Activated CD4-positive, alpha-beta memory T cell treated with anti-CD3 and anti-CD28 coated beads for 36 hours (primary cell): ENCODE results near the gene CST9L. TPM values are rescaled to one million over a fixed set of nuclear protein-coding genes. Genes with fewer than 3 reads are reported as not detected.

Experiments used
- CTCF ChIA-PET: fragments of 350-600 bp; sonication (Branson Sonifier 250); formaldehyde crosslinking; loops from one replicate; lab custom pipeline; 2021; ENCODE audit warnings: antibody characterized with exemption, inconsistent platforms; lab: Charles Lee
- POLR2A ChIA-PET: fragments of 350-600 bp; sonication (Branson Sonifier 250); formaldehyde crosslinking; loops from one replicate; lab custom pipeline; 2021; ENCODE audit warnings: antibody characterized with exemption; lab: Charles Lee
- DNase-seq: peaks from one replicate; pipeline ENCODE4 v3.0.0-alpha.2; 2020
- H3K27ac Mint-ChIP-seq: one replicate; pipeline ENCODE4 v1.8.0; 2021; ENCODE audit warnings: mixed read lengths
- H3K27me3 Mint-ChIP-seq: one replicate; pipeline ENCODE4 v1.8.0; 2021; ENCODE audit warnings: mixed read lengths
- H3K36me3 Mint-ChIP-seq: one replicate; pipeline ENCODE4 v1.8.0; 2021; ENCODE audit warnings: mixed read lengths
- H3K4me1 Mint-ChIP-seq: one replicate; pipeline ENCODE4 v1.8.0; 2021; ENCODE audit warnings: low read depth, mixed read lengths
- H3K4me3 Mint-ChIP-seq: one replicate; pipeline ENCODE4 v1.8.0; 2021; ENCODE audit warnings: mild to moderate bottlenecking, mixed read lengths
- H3K9me3 Mint-ChIP-seq: one replicate; pipeline ENCODE4 v1.8.0; 2021; ENCODE audit warnings: mixed read lengths
- intact Hi-C: fragments of 100-400 bp; cut with micrococcal nuclease; formaldehyde crosslinking; loops from one replicate; pipeline ENCODE4 v1.15.1; 2023
- total RNA-seq, 2 experiments: library from RNA; stranded (reverse); gene quantifications; one replicate each; pipeline ENCODE4 v1.2.3, GENCODE V29; 2021

The CST9L gene
- total RNA-seq, 2 experiments from 2014 or later: not detected

DNA sequence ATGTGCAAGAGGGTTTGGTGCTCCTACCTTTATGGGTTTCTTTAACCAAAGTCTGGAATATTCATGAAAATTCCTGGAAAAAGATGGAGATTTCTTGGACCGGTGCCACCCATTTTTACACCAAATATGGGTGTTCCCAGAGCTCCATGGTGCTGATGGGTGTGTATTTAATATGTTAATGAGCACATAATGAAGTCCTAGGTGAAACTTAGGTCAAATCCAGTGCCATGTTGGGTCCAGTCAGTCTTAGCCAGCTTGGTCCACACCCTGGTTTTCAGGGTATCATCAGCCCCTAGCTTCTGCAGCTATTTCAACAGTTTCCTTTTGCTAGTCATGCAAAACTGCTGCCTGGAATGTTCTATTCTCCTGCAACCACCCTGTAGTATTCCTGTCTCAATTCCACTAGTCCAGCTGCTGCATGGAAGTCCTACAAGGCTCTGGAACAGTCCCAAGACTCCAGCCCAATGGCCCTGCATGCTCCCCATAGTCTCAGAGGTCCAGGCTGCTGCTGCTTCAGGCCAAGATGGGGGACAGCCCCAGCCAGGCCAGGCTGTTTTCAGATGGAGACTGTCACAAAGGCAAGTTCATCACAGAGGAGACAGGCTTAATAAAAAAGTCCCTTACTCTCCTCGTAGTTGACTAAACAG lies 31.8 kb downstream of the CST9L start:
- Mint-ChIP-seq H3K27me3 (peaks cover 8% of the 10 kb centered on the region), H3K4me1 (no peaks in the 10 kb centered on the region), H3K27ac (no peak overlapping the region), H3K36me3 (no peaks in the 10 kb centered on the region), H3K9me3 (no peaks in the 10 kb centered on the region), H3K4me3 (no peak overlapping the region)
- intact Hi-C loops: no loop called here
- DNase-seq: no peak
- POLR2A ChIA-PET: no interaction called here
- CTCF ChIA-PET: no interaction called here

DNA sequence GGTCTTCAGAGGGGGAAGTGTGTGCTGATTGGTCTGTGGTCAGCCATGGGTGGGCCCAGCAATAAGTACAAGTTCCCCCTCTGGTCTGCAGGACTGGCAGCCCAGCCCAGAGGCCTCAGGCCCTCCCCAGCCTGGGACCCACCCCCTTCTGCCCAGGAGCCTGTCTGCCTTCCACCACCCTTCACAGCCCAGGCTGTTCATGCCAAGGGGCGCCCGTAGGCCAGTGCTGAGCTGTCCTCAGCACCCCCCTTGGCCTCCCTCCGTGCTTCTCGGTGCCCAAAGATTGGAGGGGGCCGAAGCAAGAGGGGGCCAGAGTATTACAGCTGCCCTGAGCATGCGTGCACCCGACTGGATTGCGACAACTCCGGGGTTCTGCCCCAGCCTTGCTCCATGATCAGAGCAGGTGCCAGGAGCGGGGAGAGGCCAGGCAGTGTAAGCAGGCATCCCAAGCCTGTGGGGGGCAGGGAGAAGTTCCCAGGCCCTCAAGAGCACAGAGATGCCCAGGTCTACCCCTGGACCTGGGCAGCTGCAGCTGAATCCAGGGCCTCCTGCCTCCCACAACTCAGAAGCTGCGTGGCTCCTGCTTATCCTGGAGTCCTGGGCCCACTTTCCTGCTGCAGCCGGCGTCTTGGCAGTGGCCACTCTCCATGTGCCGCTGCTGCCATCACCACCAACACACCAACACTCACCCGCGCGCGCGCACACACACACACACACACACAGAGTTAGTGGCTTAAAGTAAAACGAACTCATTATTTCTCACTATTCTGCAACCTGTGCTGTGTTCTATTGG lies 33.3 kb downstream of the CST9L start:
- no peak for DNase-seq
- ChIA-PET CTCF (no interaction called here), POLR2A (no interaction called here)
- Mint-ChIP-seq H3K27ac (no peak overlapping the region), H3K9me3 (peaks cover 3% of the 10 kb centered on the region), H3K4me1 (peaks cover 2% of the 10 kb centered on the region), H3K4me3 (no peak overlapping the region), H3K36me3 (no peaks in the 10 kb centered on the region), H3K27me3 (peaks cover 11% of the 10 kb centered on the region)
- intact Hi-C loops: no loop called here

DNA sequence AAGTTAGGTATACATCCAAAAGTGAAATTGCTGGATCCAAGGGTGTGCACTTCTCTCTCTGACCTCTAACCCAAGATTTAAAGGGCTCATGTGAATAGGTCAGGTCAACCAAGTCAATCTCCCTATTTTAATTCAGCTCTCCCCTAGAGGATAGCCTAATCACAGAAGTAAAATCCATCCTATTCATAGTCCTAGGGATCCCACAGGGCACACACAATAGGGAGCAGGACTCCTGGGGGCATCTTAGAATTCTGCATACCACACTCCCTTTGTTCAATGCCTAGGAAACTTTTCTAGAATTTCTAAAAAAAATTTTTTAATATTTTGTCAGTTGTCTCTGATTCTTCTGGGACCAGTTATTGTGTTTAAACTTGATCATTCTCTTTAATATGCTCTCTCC lies 35.1 kb downstream of the CST9L start:
- Mint-ChIP-seq H3K4me1 (peaks cover 2% of the 10 kb centered on the region), H3K36me3 (peaks cover 2% of the 10 kb centered on the region), H3K9me3 (peaks cover 17% of the 10 kb centered on the region), H3K4me3 (no peak overlapping the region), H3K27ac (no peak overlapping the region), H3K27me3 (peaks cover 4% of the 10 kb centered on the region)
- DNase-seq: no peak
- intact Hi-C loops: no loop called here
- CTCF ChIA-PET: no interaction called here
- POLR2A ChIA-PET: no interaction called here

DNA sequence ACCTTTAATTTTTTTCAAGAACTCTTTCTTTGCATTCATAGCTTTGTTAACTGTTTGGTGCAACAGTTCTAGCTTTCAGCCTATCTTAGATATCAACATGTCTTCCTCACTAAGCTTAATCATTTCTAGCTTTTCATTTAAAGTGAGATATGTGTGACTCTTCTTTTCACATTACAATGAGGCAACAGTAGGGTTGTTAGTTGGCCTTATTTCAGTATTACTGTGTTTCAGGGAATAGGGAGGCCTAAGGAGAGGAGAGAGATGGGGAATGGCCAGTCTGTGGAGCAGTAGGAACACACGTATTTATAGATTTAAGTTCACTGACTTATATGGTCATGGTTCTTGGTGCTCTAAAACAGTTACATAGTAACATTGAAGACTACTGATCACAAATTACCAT lies 35.8 kb downstream of the CST9L start:
- DNase-seq: no peak
- ChIA-PET CTCF (no interaction called here), POLR2A (no interaction called here)
- no peak overlapping the region for H3K4me3 Mint-ChIP-seq
- intact Hi-C loops: no loop called here
- H3K27me3 Mint-ChIP-seq: peaks cover 4% of the 10 kb centered on the region
- peaks cover 21% of the 10 kb centered on the region for H3K9me3 Mint-ChIP-seq
- peaks cover 3% of the 10 kb centered on the region for H3K36me3 Mint-ChIP-seq
- no peak overlapping the region for H3K27ac Mint-ChIP-seq
- H3K4me1 Mint-ChIP-seq: peaks cover 2% of the 10 kb centered on the region

DNA sequence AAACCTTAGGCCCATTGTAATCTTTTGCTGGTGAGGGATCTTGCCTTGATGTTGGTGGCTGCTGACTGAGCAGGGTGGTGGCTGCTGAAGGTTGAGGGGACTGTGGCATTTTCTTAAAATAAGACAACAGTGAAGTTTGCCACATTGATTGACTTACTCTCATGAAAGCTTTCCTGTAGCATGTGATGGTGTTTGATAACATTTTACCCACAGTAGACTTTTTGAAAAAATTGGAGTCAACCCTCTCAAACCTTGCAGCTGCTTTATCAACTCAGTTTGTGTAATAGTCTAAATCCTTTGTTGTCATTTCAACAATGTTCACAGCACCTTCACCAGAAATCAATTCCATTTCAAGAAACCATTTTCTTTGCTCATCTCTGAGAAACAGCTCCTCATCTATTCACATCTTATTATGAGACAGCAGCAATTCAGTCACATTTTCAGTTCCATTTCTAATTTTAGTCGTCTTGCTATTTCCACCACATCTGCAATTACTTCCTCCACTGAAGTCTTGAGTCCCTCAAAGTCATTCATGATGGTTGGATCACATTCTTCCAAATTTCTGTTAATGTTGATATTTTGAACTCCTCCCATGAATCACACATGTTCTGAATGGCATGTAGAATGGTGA lies 37.2 kb downstream of the CST9L start:
- H3K27me3 Mint-ChIP-seq: peaks cover 7% of the 10 kb centered on the region
- H3K9me3 Mint-ChIP-seq: peaks cover 24% of the 10 kb centered on the region
- H3K36me3 Mint-ChIP-seq: peaks cover 3% of the 10 kb centered on the region
- DNase-seq: no peak
- H3K4me3 Mint-ChIP-seq: no peak overlapping the region
- POLR2A ChIA-PET: no interaction called here
- peaks cover 2% of the 10 kb centered on the region for H3K4me1 Mint-ChIP-seq
- H3K27ac Mint-ChIP-seq: no peak overlapping the region
- intact Hi-C loops: no loop called here
- CTCF ChIA-PET: no interaction called here

DNA sequence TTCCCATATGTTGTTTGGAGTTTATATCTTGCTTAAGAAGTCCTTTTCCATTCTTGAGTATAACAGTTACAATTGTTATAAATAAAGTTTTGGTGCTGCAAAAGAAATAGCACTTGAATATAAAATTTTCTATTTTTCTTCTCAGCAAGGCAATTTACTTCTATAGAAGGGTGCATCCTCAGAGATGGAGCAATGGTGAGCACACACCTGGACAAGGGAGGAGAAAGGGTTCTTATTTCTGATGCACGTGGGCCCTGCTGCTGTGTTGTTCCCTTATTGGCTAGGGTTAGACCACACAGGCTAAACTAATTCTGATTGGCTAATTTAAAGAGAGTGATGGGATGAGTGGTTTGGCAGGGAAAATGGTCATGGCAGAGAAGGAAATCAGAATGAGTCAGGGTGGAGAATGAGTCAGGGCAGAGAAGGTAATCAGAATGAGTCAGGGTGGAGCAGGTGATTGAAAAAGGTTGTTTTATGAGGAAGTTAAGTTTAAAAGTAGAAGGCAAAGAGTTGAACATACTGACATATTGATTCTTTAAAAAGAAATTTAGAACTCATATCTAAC lies 39.3 kb downstream of the CST9L start:
- DNase-seq: no peak
- intact Hi-C loops: loop anchor here (1.0 kb wide), 1 partner anchor 32 kb away; no protein-coding TSS in a partner anchor
- Mint-ChIP-seq H3K4me3 (no peak overlapping the region), H3K9me3 (peaks cover 24% of the 10 kb centered on the region), H3K36me3 (peaks cover 3% of the 10 kb centered on the region), H3K27me3 (peaks cover 9% of the 10 kb centered on the region), H3K27ac (no peak overlapping the region), H3K4me1 (peaks cover 2% of the 10 kb centered on the region)
- ChIA-PET POLR2A (no interaction called here), CTCF (no interaction called here)

DNA sequence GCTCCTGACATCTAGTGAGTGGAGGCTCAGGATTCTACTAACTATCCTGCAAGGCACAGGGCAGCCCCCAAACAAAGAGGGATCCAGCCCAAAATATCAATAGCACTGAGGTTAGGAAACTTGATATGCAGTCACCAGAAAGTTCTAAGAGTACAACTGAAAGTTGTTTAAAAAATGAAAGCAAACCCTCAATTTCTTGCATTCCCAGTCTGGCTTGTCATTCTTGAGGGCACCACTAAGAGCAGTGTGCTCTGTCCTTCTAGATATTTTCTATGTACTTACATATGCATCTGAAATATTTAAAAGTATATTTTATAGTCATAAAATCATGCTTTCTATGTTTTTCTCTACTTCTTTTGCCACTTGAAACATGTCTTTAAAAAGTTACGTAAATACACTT lies 41.4 kb downstream of the CST9L start:
- Mint-ChIP-seq H3K27me3 (peaks cover 10% of the 10 kb centered on the region), H3K36me3 (peaks cover 3% of the 10 kb centered on the region), H3K27ac (no peak overlapping the region), H3K4me1 (peaks cover 2% of the 10 kb centered on the region), H3K4me3 (no peak overlapping the region), H3K9me3 (peaks cover 24% of the 10 kb centered on the region)
- POLR2A ChIA-PET: no interaction called here
- intact Hi-C loops: no loop called here
- DNase-seq: no peak
- CTCF ChIA-PET: no interaction called here

DNA sequence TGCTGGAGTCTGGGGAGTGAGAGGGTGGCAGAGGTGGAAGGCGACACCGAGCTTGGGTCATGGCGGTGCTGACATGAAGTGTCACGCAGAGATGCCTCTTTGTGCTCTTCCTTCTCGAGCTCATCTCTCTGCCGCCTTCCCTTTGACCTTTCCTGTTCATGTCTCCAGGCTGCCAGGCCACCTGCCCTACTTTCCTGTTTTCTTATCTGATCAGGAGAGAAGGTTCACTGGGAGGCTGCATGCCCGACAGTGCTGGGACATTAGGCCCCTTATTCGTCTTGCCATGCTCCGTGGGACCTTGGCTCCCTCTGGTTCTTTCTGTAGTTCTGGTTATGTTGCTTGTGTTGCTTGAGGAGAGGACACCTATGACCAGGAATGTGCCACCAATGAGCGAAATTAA lies 44.1 kb downstream of the CST9L start:
- CTCF ChIA-PET: no interaction called here
- POLR2A ChIA-PET: no interaction called here

DNA sequence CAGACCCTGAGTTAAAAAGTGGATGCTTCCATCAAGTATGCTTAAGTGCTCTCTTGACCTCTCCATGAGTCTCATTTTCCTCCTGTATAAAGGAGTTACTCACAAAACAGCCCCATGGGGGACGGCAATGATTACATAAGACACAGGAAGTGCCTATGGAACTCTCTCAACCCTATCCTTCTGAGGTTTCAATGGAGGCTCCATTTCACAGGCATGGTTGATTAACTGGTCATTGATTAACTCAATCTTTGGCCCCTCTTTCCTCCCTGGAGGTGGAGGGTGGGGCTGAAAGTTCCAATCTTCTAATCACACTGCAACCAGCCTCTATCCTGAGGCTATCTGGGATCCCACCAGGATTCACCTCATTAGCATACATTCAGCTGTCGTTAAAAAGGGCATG lies 48.1 kb downstream of the CST9L start:
- Mint-ChIP-seq H3K36me3 (no peaks in the 10 kb centered on the region), H3K4me3 (no peak overlapping the region), H3K9me3 (no peaks in the 10 kb centered on the region), H3K27me3 (peaks cover 7% of the 10 kb centered on the region), H3K4me1 (no peaks in the 10 kb centered on the region), H3K27ac (no peak overlapping the region)
- ChIA-PET POLR2A (no interaction called here), CTCF (no interaction called here)
- intact Hi-C loops: no loop called here
- no peak for DNase-seq

More for the DNA sequence above, 44.1 kb downstream of the CST9L start:
- Mint-ChIP-seq H3K4me1 (no peaks in the 10 kb centered on the region), H3K27me3 (peaks cover 6% of the 10 kb centered on the region), H3K9me3 (peaks cover 15% of the 10 kb centered on the region), H3K36me3 (peaks cover 3% of the 10 kb centered on the region), H3K4me3 (no peak overlapping the region), H3K27ac (no peak overlapping the region)
- DNase-seq: no peak
- intact Hi-C loops: no loop called here

DNA sequence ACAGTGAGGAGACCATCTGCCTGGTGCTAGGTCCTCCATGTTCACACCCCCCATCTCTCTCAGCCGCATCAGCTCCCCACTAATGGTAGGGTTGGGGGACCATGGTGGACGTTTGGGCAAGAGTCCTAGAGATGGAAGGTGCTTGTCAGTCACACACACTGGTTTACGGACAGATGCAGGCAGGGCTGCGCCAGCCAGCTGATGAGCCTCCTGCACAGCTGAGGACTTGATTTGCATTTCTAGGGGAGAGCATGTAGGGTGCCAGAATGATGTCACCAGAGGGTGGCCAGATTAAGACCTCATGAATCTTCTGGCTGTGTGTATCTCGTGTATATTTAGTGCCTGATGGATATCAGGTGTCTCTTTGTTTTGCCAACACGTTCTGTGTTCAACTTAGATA lies 48.7 kb downstream of the CST9L start:
- Mint-ChIP-seq H3K27ac (no peak overlapping the region), H3K4me1 (no peaks in the 10 kb centered on the region), H3K36me3 (no peaks in the 10 kb centered on the region), H3K9me3 (no peaks in the 10 kb centered on the region), H3K27me3 (peaks cover 7% of the 10 kb centered on the region), H3K4me3 (no peak overlapping the region)
- intact Hi-C loops: no loop called here
- ChIA-PET CTCF (no interaction called here), POLR2A (no interaction called here)
- DNase-seq: no peak

DNA sequence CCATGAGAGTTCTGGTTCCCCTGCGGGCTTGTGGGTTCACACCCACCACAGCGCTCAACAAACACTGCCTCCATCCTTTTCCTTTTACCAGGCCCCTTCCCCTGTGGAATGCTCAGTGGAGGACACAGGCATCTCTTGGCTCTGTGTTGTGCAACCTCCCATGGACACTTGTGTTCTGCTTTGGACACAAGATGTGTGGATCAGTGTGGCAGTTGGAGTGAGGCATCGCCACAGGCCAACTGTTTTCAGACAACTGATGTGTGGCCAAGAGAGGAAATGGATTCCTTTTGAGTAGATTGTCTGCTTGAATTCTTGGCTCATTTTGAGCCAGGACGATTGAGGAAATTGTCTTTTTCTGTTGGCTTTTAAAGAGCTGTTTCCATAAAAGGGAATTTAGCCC lies 50.6 kb downstream of the CST9L start:
- Mint-ChIP-seq H3K36me3 (no peaks in the 10 kb centered on the region), H3K4me3 (no peak overlapping the region), H3K27me3 (peaks cover 4% of the 10 kb centered on the region), H3K27ac (no peak overlapping the region), H3K4me1 (no peaks in the 10 kb centered on the region), H3K9me3 (no peaks in the 10 kb centered on the region)
- ChIA-PET CTCF (no interaction called here), POLR2A (no interaction called here)
- DNase-seq: no peak
- intact Hi-C loops: no loop called here

DNA sequence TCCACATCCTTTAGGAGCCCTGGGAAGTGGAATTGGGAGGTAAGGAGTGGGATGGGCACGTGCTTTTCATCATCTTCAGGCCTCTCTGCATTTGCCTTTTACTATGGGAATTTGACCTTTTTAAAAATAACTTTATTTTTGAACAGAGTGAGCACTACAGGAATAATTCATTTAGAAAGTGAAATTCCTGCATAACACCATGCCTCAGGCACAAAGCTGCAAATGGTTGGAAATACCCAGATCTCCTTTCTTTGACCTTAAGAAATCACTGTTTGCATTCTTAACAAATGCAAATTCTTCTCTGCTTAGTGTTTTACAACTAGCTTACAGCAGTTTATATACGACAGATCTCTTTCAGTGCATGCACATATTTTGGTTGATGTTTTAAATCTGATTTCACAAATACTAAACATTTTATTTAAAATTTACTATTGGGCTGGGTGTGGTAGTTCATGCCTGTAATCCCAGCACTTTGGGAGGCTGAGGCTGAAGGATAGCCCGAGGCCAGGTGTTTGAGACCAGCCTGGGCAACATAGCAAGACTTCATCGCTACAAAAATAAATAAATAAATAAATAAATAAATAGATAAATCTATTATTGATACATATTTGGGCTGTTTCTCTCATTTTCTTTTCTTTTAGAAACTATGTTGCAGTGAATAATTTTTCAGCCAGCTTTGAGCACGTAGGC lies 52.9 kb downstream of the CST9L start:
- no peak overlapping the region for H3K27ac Mint-ChIP-seq
- peaks cover 4% of the 10 kb centered on the region for H3K27me3 Mint-ChIP-seq
- intact Hi-C loops: no loop called here
- no peaks in the 10 kb centered on the region for H3K9me3 Mint-ChIP-seq
- no peaks in the 10 kb centered on the region for H3K36me3 Mint-ChIP-seq
- no peak overlapping the region for H3K4me3 Mint-ChIP-seq
- DNase-seq: no peak
- H3K4me1 Mint-ChIP-seq: no peaks in the 10 kb centered on the region
- ChIA-PET POLR2A (no interaction called here), CTCF (no interaction called here)
